Lung (tissue), 12 donors: Measurements from ENCODE around the gene POLR2L. TPM values are rescaled to one million over a fixed set of nuclear protein-coding genes. Genes with fewer than 3 reads are reported as not detected.

Source experiments
- ATAC-seq: fragments of 200-7000 bp; cut with Tn5 transposase; one replicate; pipeline ENCODE4 v1.9.1; 2020; ENCODE audit warnings: moderate number of reproducible peaks; ENCODE audit not compliant: insufficient read depth, low FRiP score
- DNase-seq, 3 donors: peaks; one replicate each; pipeline ENCODE4 v3.0.0-alpha.2; 2013 to 2017
- H3K27ac ChIP-seq, 2 donors: one replicate each; pipeline ENCODE4 v1.5.1; 2013; ENCODE audit warnings: mild to moderate bottlenecking in 2 of 2, moderate library complexity in 2 of 2, control low read depth in 1 of 2, inconsistent platforms in 1 of 2, low read depth in 1 of 2, low read length in 1 of 2
- H3K27me3 ChIP-seq, 3 donors: one replicate each; pipeline ENCODE4 v1.5.1; 2013; ENCODE audit warnings: low read length in 2 of 3; ENCODE audit not compliant: control insufficient read depth in 3 of 3, insufficient read depth in 3 of 3
- H3K36me3 ChIP-seq, 4 donors: one replicate each; pipeline ENCODE4 v1.5.1; 2013; ENCODE audit warnings: low read length in 4 of 4, mild to moderate bottlenecking in 1 of 4, moderate library complexity in 1 of 4; ENCODE audit not compliant: control insufficient read depth in 4 of 4, insufficient read depth in 4 of 4
- H3K4me1 ChIP-seq, 5 donors: one replicate each; pipeline ENCODE4 v1.5.1; 2013; ENCODE audit warnings: low read length in 5 of 5, mild to moderate bottlenecking in 2 of 5, moderate library complexity in 1 of 5; ENCODE audit not compliant: control insufficient read depth in 5 of 5, insufficient read depth in 5 of 5
- H3K4me3 ChIP-seq: one replicate; pipeline ENCODE4 v1.5.1; 2013; ENCODE audit warnings: mild to moderate bottlenecking, control low read depth, moderate library complexity
- H3K9ac ChIP-seq, 2 donors: one replicate each; pipeline ENCODE4 v1.5.1; 2013; ENCODE audit warnings: low read length in 2 of 2, control low read depth in 1 of 2; ENCODE audit not compliant: insufficient read depth in 1 of 2
- H3K9me3 ChIP-seq, 4 donors: one replicate each; pipeline ENCODE4 v1.5.1; 2013; ENCODE audit warnings: low read length in 3 of 4, mild to moderate bottlenecking in 1 of 4, moderate library complexity in 1 of 4; ENCODE audit not compliant: control insufficient read depth in 4 of 4, insufficient read depth in 3 of 4
- WGBS, 2 donors: extraction: QIAGEN DNeasy Blood & Tissue Kit; methylation state at CpG; one replicate each; pipeline ENCODE4 v1.1.7; 2013; 5-methylcytosine and 5-hydroxymethylcytosine counted together
- polyA plus RNA-seq, 2 donors: library from polyadenylated mRNA; stranded (reverse); fragments of 200-250 nt; gene quantifications; one replicate each; pipeline ENCODE4 v1.2.1, GENCODE V29; 2013
- total RNA-seq, 2 donors: library from RNA; depleted of rRNA in 1 of 2; stranded (reverse); fragments of >200 nt in 1 of 2; gene quantifications; one replicate each; pipeline ENCODE4 v1.2.1, GENCODE V29; 2014 to 2021
- TF ChIP-seq, protein P1 (sequence below): IDR thresholded peaks from 2 replicates; pipeline ENCODE4 v1.5.1; 2012; ENCODE audit warnings: mild to moderate bottlenecking; ENCODE audit errors: control extremely low read depth, extremely low read depth
- donor health status: control.
- donor health status: control.
- donor health status: Bipolar disorder and iron deficiency.
- donor health status: healthy.
- donor health status: DM: yes; HTN: yes; CAD: no.

POLR2L gene
- total and polyA plus RNA-seq, 4 donors, result 144 to 183 (median 167) TPM

DNA sequence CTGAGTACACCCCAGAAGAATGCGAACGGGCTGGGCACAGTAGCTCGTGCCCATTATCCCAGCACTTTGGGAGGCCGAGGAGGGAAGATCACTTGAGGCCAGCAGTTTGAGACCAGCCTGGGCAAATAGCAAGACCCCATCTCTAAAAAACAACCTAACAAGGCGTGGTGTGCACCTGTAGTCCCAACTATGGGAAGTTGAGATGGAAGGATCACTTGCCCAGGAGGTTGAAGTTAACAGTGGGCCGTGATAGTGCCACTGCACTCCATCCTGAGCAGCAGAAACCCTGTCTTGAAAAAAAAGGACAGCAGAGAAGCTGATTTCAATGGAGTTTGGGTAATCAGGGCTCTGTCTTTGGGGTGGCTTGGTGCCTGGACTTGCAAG, 29.3 kb downstream of the POLR2L start:
- WGBS, 2 donors, result 91 to 93% methylated on average over 6 of the region's 6 CpGs
- no peak for ATAC-seq
- Histone ChIP-seq H3K9me3 (no peaks in the 10 kb centered on the region), H3K27me3 (no peaks in the 10 kb centered on the region), H3K36me3 (peaks cover 0 to 31% (median 14%) of the 10 kb centered on the region in 4 donors), H3K9ac (no peak overlapping the region), H3K4me1 (peaks cover 5 to 20% (median 6%) of the 10 kb centered on the region in 5 donors), H3K27ac (no peak overlapping the region), H3K4me3 (no peak overlapping the region)
- no peak for DNase-seq
- TF ChIP-seq, protein P1, sequence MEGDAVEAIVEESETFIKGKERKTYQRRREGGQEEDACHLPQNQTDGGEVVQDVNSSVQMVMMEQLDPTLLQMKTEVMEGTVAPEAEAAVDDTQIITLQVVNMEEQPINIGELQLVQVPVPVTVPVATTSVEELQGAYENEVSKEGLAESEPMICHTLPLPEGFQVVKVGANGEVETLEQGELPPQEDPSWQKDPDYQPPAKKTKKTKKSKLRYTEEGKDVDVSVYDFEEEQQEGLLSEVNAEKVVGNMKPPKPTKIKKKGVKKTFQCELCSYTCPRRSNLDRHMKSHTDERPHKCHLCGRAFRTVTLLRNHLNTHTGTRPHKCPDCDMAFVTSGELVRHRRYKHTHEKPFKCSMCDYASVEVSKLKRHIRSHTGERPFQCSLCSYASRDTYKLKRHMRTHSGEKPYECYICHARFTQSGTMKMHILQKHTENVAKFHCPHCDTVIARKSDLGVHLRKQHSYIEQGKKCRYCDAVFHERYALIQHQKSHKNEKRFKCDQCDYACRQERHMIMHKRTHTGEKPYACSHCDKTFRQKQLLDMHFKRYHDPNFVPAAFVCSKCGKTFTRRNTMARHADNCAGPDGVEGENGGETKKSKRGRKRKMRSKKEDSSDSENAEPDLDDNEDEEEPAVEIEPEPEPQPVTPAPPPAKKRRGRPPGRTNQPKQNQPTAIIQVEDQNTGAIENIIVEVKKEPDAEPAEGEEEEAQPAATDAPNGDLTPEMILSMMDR, result no peak

DNA sequence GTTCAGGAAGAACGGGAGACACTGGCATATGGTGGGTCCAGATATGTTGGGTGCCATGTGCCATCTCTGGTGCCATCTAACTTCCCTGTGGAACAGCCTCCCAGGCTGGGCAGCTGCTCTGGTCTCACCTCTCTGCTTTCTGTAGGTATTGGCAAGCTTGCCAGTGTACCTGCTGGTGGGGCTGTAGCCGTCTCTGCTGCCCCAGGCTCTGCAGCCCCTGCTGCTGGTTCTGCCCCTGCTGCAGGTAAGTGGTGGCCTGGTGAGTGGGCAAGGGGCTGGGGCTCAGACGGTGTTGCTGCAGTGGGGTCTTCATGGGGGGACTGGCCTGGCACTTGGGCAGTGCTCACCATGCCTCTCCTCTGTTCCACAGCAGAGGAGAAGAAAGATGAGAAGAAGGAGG, 29.9 kb downstream of the POLR2L start:
- no peaks in the 10 kb centered on the region for H3K27me3 ChIP-seq
- TF ChIP-seq, protein P1, result no peak
- ATAC-seq, result no peak
- H3K27ac ChIP-seq, result no peak overlapping the region
- DNase-seq, result no peak
- H3K4me1 ChIP-seq, result peaks cover 5 to 20% (median 6%) of the 10 kb centered on the region in 5 donors
- H3K4me3 ChIP-seq, result no peak overlapping the region
- H3K36me3 ChIP-seq, result peaks cover 0 to 31% (median 14%) of the 10 kb centered on the region in 4 donors
- 90 to 98% methylated on average over 3 of the region's 3 CpGs for WGBS, 2 donors
- no peak overlapping the region for H3K9ac ChIP-seq
- H3K9me3 ChIP-seq, result no peaks in the 10 kb centered on the region

DNA sequence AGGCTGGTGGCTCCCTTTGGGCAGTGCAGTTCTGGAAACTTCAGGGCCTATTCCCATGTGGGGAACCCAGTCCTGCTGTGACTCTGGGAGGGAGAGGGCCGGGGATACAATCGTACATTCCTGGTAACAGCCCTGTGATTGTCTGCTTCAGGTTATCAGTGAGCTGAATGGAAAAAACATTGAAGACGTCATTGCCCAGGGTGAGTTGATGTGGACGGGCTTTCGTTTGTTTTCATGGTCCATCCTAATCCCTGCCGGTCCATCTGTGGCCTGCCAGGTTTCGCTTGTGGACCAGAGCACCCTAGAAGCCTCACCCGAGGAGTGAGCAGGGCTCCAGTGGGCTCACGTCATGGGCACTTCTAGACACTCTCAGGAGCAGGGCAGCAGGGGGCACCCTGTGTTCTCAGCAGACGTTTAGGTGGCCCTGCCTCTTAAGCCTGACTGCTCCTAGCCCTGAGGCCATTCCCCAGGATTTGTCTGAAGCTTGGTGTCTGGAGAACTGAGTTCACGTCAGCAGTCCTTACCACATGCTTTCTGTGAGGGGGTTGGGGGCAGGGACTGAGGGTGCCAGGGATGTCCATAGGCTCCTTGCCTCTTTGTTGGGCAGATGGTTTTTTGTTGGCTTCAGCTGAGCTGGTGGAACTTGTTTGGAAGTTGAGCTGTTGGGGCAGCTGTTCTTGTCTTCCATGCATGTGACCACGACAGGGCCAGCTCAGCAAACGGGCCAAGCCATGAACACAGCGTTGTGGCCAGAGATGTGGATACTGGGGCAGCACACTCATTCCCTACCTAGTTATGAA, 30.7 kb downstream of the POLR2L start:
- Histone ChIP-seq H3K9ac (no peak overlapping the region), H3K27ac (peak overlapping the region; percentile 2 to 5), H3K27me3 (no peaks in the 10 kb centered on the region), H3K4me3 (no peak overlapping the region), H3K9me3 (no peaks in the 10 kb centered on the region), H3K4me1 (peaks cover 5 to 20% (median 6%) of the 10 kb centered on the region in 5 donors), H3K36me3 (peaks cover 0 to 31% (median 14%) of the 10 kb centered on the region in 4 donors)
- 73 to 77% methylated on average over 14 of the region's 14 CpGs for WGBS, 2 donors
- ATAC-seq (no peak), DNase-seq (no peak)
- TF ChIP-seq, protein P1, result no peak
